Trophoblast cell (in vitro differentiated cells and primary cell): ENCODE measurements around the gene CDR2.
"Not testable (repeated sequence)": the region's sequence is repeated elsewhere in the genome, so short reads cannot be mapped to it uniquely, and the experiment has no call there.

Experiments
- DNase-seq, 2 donors: peaks; one replicate each; pipeline ENCODE4 v3.0.0-alpha.2; 2016
- H2AFZ ChIP-seq: 2 replicates; pipeline ENCODE4 v1.6.1; 2013; ENCODE audit warnings: low read length, moderate library complexity, mild to moderate bottlenecking; ENCODE audit not compliant: insufficient read depth, poor library complexity
- H2AK5ac ChIP-seq: 2 replicates; pipeline ENCODE4 v1.6.1; 2013; ENCODE audit warnings: mild to moderate bottlenecking, low read length
- H2BK120ac ChIP-seq: 2 replicates; pipeline ENCODE4 v1.6.1; 2013; ENCODE audit warnings: low read length, mild to moderate bottlenecking, moderate library complexity; ENCODE audit not compliant: insufficient read depth, poor library complexity
- H2BK12ac ChIP-seq: 2 replicates; pipeline ENCODE4 v1.6.1; 2013; ENCODE audit warnings: mild to moderate bottlenecking, low read length, moderate library complexity
- H2BK5ac ChIP-seq: 2 replicates; pipeline ENCODE4 v1.6.1; 2013; ENCODE audit warnings: low read length, low read depth, moderate library complexity, mild to moderate bottlenecking; ENCODE audit not compliant: poor library complexity
- H3K14ac ChIP-seq: 2 replicates; pipeline ENCODE4 v1.6.1; 2013; ENCODE audit warnings: mild to moderate bottlenecking, low read length
- H3K18ac ChIP-seq: 2 replicates; pipeline ENCODE4 v1.6.1; 2013; ENCODE audit warnings: mild to moderate bottlenecking, low read length
- H3K23ac ChIP-seq: 2 replicates; pipeline ENCODE4 v1.6.1; 2013; ENCODE audit warnings: low read length
- H3K27ac ChIP-seq: 2 replicates; pipeline ENCODE4 v1.5.1; 2013; ENCODE audit warnings: low read depth, mild to moderate bottlenecking, inconsistent platforms, low read length, moderate library complexity
- H3K27me3 ChIP-seq: 2 replicates; pipeline ENCODE4 v1.6.1; 2013; ENCODE audit warnings: inconsistent platforms, mild to moderate bottlenecking, low read length, moderate library complexity; ENCODE audit not compliant: insufficient read depth
- H3K36me3 ChIP-seq, 2 experiments: 1 replicate in 1 of 2; 2 replicates in 1 of 2; pipeline ENCODE4 v1.6.1; 2013; ENCODE audit warnings: low read length in 2 of 2, mild to moderate bottlenecking in 2 of 2, moderate library complexity in 1 of 2; ENCODE audit not compliant: insufficient read depth in 2 of 2, control insufficient read depth in 1 of 2
- H3K4ac ChIP-seq: 2 replicates; pipeline ENCODE4 v1.6.1; 2013; ENCODE audit warnings: low read depth, mild to moderate bottlenecking, low read length, moderate library complexity
- H3K4me1 ChIP-seq, 2 experiments: 1 replicate in 1 of 2; 2 replicates in 1 of 2; pipeline ENCODE4 v1.6.1; 2013; ENCODE audit warnings: low read length in 2 of 2, mild to moderate bottlenecking in 2 of 2, moderate library complexity in 1 of 2; ENCODE audit not compliant: insufficient read depth in 2 of 2, control insufficient read depth in 1 of 2
- H3K4me2 ChIP-seq: 2 replicates; pipeline ENCODE4 v1.6.1; 2013; ENCODE audit warnings: inconsistent platforms, mild to moderate bottlenecking, low read length, moderate library complexity
- H3K4me3 ChIP-seq: 2 replicates; pipeline ENCODE4 v1.5.1; 2013; ENCODE audit warnings: mild to moderate bottlenecking, low read depth, low read length, inconsistent platforms
- H3K79me1 ChIP-seq: one replicate; pipeline ENCODE4 v1.6.1; 2013; ENCODE audit warnings: low read length
- H3K79me2 ChIP-seq: 2 replicates; pipeline ENCODE4 v1.6.1; 2013; ENCODE audit warnings: low read length, mild to moderate bottlenecking; ENCODE audit not compliant: control insufficient read depth, insufficient read depth, poor library complexity
- H3K9ac ChIP-seq: 2 replicates; pipeline ENCODE4 v1.6.1; 2013; ENCODE audit warnings: mild to moderate bottlenecking, low read length
- H3K9me3 ChIP-seq: 2 replicates; pipeline ENCODE4 v1.6.1; 2013; ENCODE audit warnings: low read depth, mild to moderate bottlenecking, control low read depth, inconsistent platforms, low read length; ENCODE audit not compliant: insufficient read depth
- H4K12ac ChIP-seq: 2 replicates; pipeline ENCODE4 v1.6.1; 2013; ENCODE audit warnings: low read depth, mild to moderate bottlenecking, low read length, moderate library complexity
- H4K8ac ChIP-seq: 2 replicates; pipeline ENCODE4 v1.6.1; 2013; ENCODE audit warnings: low read depth, mild to moderate bottlenecking, low read length, moderate library complexity
- H4K91ac ChIP-seq: one replicate; pipeline ENCODE4 v1.6.1; 2013; ENCODE audit warnings: low read depth, mild to moderate bottlenecking, low read length, moderate library complexity
- WGBS: extraction: QIAGEN DNeasy Blood & Tissue Kit; methylation state at CpG from one replicate; pipeline ENCODE4 v1.1.7; 2013; ENCODE audit warnings: missing lambda C conversion rate; ENCODE audit not compliant: insufficient read length, insufficient coverage; ENCODE audit errors: extremely low coverage; 5-methylcytosine and 5-hydroxymethylcytosine counted together

Gene CDR2

DNA sequence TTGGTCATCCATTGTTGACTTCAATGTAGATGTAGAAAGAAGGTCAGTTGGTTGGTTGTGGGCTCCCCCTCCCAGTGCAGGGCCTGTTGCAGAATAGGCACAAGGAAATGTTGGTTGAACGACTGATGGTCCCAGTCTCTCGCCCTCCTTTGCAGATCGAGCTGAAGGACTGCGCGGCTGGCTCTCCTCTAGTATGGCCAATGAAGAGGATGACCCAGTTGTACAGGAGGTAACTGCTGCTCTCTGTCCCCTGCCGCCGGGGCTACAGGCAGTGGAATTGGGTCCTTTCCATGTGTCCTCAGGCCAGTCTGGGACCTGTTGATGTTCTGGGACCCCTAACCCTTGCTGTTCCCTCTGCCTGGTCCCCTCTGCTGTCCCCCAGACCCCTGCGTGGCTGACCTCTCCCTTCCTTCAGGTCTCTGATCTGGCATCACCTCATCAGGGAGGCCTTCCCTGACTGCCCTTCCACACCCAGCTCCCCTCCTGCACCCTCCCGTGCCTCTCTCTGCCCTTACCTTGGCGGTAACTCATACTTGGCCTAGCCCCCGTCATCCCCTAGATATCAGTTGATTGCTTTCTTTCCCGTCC, 71.5 kb downstream of the CDR2 start:
- WGBS: no CpG with 5 or more reads among the region's 12 CpGs
- Histone ChIP-seq H3K4me2 (no peak overlapping the region), H3K23ac (no peak overlapping the region), H2BK12ac (no peak overlapping the region), H3K18ac (no peak overlapping the region), H3K79me1 (no peaks in the 10 kb centered on the region), H3K14ac (no peak overlapping the region), H2BK5ac (no peak overlapping the region), H3K36me3 (peaks cover 30 to 32% of the 10 kb centered on the region in 2 experiments), H2AFZ (no peak overlapping the region), H4K91ac (no peak overlapping the region), H4K8ac (no peak overlapping the region), H2AK5ac (no peak overlapping the region), H3K9me3 (peaks cover 4% of the 10 kb centered on the region), H3K27ac (no peak overlapping the region), H3K27me3 (no peaks in the 10 kb centered on the region), H4K12ac (no peak overlapping the region), H3K4me1 (no peaks in the 10 kb centered on the region), H3K4ac (no peak overlapping the region), H3K9ac (no peak overlapping the region), H3K79me2 (peaks cover under 1% of the 10 kb centered on the region), H3K4me3 (no peak overlapping the region), H2BK120ac (no peak overlapping the region)
- no peak for DNase-seq

DNA sequence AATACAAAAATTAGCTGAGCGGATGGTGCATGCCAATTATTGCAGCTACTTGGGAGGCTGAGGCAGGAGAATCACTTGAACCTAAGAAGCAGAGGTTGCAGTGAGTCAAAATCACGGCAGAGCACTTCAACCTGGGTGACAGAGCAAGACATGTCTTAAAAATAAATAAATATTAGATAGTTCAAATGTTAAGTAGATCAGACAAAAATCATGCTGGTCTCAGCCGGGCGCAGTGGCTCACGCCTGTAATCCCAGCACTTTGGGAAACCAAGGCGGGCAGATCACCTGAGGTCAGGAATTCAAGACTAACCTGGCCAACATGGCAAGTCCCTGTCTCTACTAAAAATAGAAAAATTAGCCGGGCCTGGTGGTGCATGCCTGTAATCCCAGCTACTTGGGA, 73.0 kb downstream of the CDR2 start:
- H4K91ac ChIP-seq, H2AK5ac ChIP-seq, H4K12ac ChIP-seq, DNase-seq, H3K27ac ChIP-seq, H2AFZ ChIP-seq, H2BK120ac ChIP-seq, H3K9me3 ChIP-seq, H2BK12ac ChIP-seq, H3K27me3 ChIP-seq, H3K79me1 ChIP-seq, H3K4me1 ChIP-seq, H3K4me2 ChIP-seq, H3K18ac ChIP-seq, H3K4ac ChIP-seq, H3K9ac ChIP-seq, H2BK5ac ChIP-seq, H3K79me2 ChIP-seq, H3K23ac ChIP-seq, H4K8ac ChIP-seq, H3K14ac ChIP-seq, H3K4me3 ChIP-seq: not testable (repeated sequence)
- peaks cover 17 to 22% of the 10 kb centered on the region in 2 experiments for H3K36me3 ChIP-seq
- WGBS: no CpG with 5 or more reads among the region's 7 CpGs

DNA sequence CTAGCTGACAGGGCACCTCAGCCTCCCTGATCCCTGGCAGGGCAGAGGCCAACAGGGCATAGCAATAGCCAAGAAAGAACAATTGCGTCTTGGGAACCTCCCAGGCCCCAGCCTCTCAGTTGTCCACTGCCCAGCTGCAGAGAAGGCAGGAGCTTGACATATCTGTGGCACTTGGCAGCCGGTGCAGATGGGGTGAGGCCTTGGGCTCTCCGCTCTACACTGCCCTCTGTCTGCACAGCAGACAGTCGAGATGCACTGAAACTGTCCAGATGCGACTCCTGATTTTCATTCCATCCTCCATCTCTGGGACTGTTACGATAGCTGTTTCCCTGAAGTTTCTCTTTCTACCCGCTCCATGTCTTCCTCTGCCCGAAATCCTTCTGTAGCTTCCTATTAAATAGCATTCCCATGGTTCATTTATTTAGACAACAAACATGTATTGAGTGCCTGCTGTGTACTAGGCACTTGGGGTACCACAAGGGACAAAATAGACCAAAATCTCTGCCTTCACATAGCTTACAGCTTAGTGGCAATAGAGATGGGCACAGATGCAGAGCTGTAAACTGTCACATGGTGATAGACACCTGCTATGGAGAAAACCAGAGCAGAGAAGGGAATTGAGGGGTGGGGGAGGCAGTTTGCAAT, 73.9 kb downstream of the CDR2 start:
- Histone ChIP-seq H3K4me1 (no peaks in the 10 kb centered on the region), H2AK5ac (no peak overlapping the region), H3K9me3 (no peaks in the 10 kb centered on the region), H3K4me3 (no peak overlapping the region), H4K12ac (no peak overlapping the region), H3K23ac (no peak overlapping the region), H3K4ac (no peak overlapping the region), H3K14ac (no peak overlapping the region), H3K4me2 (no peak overlapping the region), H3K79me1 (peaks cover 6% of the 10 kb centered on the region), H2BK5ac (no peak overlapping the region), H2BK120ac (no peak overlapping the region), H2AFZ (no peak overlapping the region), H3K27ac (no peak overlapping the region), H3K27me3 (no peaks in the 10 kb centered on the region), H4K91ac (no peak overlapping the region), H4K8ac (no peak overlapping the region), H3K9ac (no peak overlapping the region), H2BK12ac (no peak overlapping the region), H3K79me2 (peaks cover 6% of the 10 kb centered on the region), H3K36me3 (peaks cover 17 to 19% of the 10 kb centered on the region in 2 experiments), H3K18ac (no peak overlapping the region)
- no CpG with 5 or more reads among the region's 8 CpGs for WGBS
- peak in 1 of 2 donors; percentile 47 for DNase-seq

DNA sequence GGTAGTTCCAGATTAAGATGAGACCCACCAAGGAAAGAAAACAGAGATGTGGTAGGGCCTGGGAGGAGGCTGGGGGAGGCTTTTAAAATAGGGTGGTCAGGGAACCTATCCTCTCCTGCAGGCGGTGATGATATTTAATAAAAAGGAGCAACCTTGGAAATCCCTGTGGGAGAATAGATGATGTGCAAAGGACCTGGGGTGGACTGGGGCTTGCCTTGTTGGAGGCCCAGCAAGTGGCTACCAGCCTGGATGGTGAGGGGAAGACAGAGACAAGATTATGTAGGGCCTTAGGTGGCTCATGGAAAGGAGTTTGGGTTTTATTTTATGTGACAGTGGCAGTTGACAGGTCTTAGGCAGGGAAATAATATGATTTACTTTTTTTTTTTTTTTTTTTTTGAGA, 75.4 kb downstream of the CDR2 start:
- Histone ChIP-seq H3K36me3 (peaks cover 7 to 10% of the 10 kb centered on the region in 2 experiments), H3K79me1 (peaks cover 6% of the 10 kb centered on the region), H3K27ac (no peak overlapping the region), H4K8ac (no peak overlapping the region), H3K27me3 (no peaks in the 10 kb centered on the region), H3K14ac (no peak overlapping the region), H2BK120ac (no peak overlapping the region), H3K23ac (no peak overlapping the region), H2AK5ac (no peak overlapping the region), H3K4me3 (no peak overlapping the region), H3K9ac (no peak overlapping the region), H3K18ac (no peak overlapping the region), H2AFZ (no peak overlapping the region), H4K12ac (no peak overlapping the region), H3K4ac (no peak overlapping the region), H3K4me2 (no peak overlapping the region), H4K91ac (no peak overlapping the region), H3K4me1 (no peaks in the 10 kb centered on the region), H2BK5ac (no peak overlapping the region), H3K9me3 (no peaks in the 10 kb centered on the region), H3K79me2 (peaks cover 6% of the 10 kb centered on the region), H2BK12ac (no peak overlapping the region)
- DNase-seq: no peak
- WGBS: no CpG with 5 or more reads among the region's 1 CpG
